Colon (tissue), 2 donors: Measurements from ENCODE around the gene LRRC4C.

Experiments used
- FAIRE-seq: peaks from 2 replicates; lab custom pipeline; 2012; peaks lifted over from hg19 to GRCh38; lab: Jason Lieb, UNC
- donor health status: control.
- donor health status: control.

Gene LRRC4C

DNA sequence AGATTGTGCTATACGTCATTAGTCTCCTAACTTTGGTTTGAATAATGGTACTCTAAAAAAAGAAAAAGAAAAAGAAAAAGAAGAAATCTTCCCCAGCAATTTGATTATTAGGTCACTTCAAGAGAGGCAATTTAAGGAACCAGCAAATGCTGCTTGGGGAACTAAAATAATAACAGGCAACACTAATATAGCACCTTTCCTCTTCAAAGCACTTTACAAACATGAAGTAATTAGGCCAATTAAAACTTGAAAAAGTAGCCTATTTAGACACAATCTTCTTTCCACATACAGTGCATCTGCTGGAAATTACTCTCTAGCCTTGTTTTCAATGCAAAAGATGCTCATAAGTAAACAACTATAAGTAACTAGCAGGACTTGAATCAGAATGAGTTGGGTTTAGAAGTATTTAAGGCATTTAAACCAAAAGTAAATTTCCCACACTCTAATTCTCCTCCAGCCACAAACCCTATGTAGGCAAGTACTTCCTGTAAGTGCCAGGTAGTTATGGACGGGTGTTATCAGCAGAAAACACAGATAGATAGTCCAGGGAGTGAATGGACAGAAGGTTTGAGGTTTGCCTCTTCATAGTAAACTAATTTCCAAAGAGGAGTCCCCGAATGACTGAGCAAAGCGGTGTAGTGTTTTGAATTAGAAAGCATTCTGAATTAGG lies 44.5 kb downstream of the LRRC4C start:
- no peak for FAIRE-seq

DNA sequence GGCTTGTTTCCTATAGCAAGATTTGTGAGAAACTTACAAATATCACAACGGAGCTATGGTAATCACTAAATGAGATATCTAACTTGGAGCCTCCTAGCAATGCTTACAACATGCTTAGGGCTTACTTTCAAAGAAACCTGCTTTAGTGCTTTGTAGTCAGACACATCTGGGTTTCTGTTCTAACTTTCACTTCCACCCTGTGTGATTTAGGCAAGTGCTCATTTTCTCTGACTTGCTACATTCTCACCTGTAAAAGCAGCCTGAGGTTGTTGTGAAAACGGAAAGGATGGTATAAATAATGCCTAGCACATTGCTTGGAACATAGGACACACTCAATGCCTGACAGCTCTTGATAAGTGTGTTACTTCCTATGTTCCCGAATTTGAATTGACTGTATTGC lies 45.6 kb downstream of the LRRC4C start:
- FAIRE-seq = no peak

DNA sequence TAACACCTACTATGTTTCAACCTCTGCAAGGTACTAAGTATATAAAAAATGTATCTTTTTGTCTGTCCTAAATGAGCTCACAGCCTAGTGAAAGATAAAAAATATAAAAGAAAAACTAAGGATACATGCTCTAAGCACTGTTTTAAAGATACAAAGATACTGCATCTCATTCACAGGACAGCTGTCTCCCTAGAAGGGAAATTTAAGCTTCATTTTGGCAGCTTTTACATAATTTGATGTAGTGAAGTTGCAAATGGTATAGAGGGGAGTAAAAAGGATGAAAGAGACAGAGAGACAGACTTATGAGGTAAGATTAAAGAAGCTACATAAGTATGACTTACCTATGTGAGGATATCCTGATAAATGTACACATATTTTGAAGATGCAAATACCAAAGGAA lies 53.6 kb downstream of the LRRC4C start:
- FAIRE-seq = no peak

DNA sequence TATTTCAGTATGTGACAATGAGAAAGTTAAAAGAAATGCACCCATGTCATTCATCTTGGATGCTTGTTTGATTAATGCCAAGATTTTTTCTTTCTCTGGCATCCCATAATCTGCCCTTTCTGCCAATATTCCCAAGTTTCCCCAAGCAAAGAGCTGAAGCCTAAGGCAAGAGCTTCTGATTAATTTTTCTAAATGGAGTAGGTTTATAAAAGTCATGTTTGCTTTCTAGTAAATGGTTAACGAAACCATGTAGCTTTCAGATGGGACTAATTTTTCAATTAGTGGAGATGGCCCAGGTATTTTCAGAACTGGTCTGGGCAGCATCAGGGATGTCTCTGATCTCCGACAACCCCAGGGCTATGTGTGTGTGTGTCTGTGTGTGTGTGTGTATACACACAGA lies 55.3 kb downstream of the LRRC4C start:
- no peak for FAIRE-seq

DNA sequence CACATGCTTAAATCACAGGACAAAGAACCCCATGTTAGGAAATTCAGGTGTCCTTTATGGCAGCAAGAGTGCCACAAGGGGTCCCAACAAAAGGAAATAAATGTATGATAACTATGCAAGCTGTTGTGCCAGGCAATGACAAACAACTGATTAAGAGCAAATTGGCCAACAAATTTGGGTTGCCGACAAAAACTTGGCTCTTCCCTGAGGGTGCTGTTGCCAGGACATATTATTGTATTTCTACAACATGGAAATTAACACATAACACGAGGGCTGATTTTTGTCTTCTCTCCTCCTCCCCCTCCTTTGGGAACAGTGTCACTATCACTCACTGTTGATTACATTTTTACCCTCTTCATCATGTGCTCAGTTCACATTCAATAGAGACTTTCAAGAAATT lies 56.0 kb downstream of the LRRC4C start:
- FAIRE-seq = no peak

DNA sequence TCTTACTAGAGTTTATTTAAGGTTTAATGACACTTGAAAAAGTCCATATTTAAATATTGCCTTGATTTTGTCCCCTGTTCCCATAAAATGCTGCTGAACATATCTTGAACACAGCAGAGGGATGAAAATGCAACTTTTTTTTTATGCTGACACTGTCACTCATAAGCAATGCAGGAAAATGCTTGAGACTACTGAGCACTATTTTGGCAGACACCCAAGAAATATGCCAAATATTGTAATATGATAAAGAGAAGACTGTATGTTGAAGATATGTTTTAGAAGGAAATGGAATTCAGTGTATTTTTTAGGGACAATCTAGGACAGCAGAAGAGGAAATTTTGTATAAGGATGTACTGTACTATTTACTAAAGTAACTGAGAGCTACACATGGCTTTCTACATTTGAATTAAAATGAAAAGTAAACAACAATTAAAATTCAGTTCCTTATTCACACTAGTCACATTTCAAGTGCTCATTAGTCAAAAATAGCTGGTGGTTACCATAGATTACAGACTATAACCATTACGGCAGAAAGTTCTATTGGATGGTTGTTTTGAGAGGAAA lies 58.6 kb downstream of the LRRC4C start:
- FAIRE-seq = no peak

DNA sequence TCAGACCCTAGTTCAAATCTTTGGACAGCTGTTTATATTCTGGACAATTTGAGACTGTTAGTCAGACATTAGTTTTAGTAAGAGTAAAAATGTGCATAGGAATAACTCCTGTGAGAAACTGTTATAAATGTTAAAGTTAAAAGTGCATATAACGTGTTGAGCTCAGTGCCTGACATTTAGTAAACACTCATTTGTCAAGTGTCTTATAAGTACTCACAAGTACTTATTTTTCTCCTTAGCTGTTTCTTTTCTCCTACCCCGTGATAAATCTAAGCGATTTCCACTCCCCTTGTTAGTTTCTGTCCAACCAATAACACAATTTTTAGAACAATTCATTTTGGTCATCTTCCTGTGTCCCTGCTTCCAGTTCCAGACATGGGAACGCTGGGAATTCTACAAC lies 59.3 kb downstream of the LRRC4C start:
- no peak for FAIRE-seq

DNA sequence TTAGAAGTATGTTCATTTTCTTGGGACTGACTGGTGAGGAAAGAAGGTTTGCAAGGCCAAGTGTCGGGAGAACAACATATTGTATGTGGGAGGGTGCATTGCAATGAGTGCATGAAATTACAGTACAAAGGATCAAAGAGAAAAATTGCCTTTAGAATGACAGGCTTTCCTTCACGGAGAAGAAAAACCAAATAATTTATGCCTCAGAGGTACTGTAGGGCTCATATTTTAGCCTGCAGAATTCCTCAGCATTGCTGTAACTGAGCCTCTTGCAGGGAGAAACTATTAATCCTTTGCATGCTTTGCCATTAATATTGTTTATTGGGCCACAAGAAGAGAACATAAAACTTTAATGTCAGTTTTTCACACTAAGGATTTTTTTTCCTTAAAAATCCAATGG lies 60.1 kb downstream of the LRRC4C start:
- no peak for FAIRE-seq

DNA sequence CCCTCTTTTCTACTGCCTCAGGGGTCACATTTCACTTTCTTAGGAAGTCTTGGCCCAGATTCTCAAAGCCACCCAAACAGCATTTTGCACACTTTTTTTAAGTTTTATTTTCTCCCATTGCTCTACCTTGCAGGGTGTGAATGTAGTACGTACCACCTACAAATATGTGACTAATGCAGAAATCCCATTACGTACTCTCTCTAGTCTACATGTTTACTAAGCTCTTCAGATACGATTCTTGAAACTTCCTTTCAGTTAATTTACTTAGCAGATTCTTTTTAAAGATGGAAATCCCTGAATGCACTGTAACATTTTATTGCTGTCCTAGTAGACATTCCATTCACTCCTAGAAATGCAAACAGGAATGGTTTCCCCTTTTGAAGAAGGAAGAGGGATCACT lies 61.3 kb downstream of the LRRC4C start:
- no peak for FAIRE-seq

DNA sequence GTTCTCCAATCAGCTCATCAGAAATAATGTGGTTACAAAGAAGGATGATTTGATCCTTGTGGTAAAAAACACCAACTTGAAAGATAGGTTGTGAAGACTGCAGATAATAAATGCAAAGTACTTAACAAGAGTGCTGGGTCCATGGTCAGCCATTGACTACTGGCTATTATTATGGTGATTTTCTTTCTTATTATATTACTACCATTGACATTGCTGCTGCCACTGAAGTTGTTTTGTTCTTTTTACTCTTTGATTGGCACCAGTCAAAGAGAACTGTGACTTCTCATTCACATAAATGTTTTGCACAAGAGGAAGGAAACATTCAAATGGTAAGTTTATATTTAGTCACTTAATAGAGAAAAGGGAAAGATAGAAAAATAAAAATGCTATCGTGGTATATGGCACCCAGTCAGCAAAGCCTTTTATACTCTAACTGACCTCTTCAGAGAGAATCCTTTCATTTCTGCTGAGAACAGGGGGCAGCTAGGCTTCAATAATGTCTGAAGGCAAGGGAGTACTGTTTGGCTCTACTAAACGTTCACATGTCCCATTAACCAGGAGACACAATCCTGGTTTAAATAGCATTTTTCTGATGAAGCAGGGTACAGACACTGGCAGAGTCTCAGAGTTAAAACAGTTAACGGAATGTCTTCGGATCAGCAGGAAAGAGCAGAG lies 64.8 kb downstream of the LRRC4C start:
- no peak for FAIRE-seq

DNA sequence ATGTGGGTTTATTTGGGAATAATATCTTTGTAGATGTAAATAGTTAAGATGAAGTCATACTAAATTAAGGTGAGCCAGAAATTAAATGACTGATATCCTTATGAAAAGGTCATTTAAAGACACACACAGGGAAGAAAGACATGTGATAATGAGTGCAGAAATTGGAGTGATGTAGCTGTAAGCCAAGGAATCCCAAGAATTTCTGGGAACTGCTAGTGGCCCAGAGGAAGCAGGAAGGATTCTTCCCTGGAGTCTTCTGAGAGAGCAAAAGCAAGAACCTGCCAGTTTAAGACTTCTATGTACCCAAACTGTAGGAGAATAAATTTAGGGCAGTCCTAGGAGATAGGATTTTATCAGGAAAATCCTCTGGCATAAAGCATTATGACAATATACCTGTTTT lies 66.9 kb downstream of the LRRC4C start:
- no peak for FAIRE-seq

DNA sequence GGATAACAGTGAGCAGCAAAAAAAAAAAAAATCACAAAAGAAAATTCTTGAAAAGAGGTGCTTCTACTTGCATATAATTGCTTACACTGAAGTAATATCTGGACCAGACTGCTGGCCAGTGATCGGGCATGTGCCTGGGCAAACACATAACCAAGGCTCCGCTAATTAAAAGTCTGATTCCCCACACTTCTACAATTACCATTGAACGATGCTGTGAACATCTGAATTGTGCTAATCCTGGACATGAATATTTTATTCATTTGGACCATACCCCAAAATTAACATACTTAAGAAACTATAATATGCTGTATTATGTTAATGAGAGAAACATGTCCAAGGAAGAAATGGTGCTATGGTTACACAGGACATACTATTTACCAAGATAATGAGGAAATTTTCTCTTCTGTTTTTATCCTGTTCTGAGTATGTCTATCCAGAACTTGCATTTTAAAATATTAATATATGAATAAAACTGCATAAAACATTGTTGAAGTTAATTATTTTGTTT lies 69.8 kb downstream of the LRRC4C start:
- no peak for FAIRE-seq

DNA sequence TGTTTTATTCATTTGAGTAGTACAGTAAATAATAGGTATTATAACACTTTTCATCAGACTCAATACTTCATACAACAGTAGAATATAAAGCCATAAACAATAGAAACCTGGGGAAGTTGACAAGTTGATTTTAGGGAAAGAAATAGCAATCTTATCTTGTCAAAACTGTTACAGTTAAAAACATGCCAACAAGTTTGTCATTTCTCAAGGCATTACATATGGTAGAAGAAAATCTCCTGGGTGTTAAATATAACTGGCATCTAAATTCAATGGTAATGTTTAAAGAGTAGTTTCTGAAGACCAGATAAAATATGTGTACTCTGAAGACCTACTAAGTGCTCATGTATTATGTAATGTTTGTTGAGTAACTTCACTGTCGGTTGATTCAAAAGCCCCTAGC lies 75.1 kb downstream of the LRRC4C start:
- no peak for FAIRE-seq

DNA sequence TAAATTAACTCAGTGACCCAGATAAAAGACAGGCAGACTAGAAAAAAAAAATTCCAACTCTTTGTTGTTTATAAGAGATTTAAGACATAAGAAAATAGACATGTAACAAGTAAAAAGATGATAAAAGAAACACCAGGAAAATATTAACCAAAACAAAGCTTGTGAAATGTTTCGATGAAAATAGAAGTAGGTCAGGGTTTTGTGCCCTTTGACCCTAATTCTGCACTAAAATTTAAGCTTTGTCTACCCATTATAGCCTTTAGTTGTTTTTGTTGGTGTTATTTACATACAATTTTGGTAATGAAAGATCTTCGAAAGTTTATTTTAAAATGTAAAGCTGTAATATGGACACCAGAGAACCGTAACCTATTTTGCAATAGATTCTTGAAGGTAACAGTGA lies 75.7 kb downstream of the LRRC4C start:
- FAIRE-seq = no peak

DNA sequence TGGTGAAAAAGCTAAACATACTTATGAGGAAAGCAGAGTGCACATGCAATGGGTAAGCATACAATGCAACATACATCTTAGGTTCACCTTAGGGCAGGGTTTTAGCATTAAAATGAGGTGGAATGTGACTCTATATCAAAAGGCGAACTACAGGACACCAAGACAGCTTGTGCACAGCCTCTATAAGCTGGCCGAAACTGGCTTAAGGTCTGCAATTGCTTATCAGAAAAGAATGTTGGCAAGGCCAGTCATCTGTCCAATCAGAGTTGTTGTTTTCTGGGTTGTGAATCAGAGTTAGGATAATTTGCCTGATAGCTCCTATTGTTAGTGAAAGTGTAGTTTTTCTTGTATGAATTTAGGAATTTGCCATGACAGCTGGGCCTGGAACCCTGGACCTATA lies 76.5 kb downstream of the LRRC4C start:
- FAIRE-seq = no peak

DNA sequence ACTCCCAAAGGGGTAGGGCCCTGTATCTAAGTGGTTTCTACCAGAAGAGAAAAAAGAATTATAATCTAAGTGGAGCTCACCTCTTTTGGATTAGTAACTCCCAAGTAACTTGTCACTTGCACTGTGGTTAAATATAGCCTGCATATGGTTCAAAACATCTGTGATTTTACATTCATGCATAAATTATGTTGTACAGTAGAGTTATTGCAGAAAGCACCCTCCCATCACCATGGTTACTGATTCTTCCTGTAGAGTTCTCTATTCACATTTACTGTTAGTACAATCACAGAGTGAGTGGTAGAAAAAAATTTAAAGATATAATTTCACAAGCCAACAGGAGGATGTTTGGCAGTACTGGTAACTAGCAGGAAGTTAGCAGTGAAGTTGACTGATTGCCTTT lies 80.4 kb downstream of the LRRC4C start:
- no peak for FAIRE-seq

DNA sequence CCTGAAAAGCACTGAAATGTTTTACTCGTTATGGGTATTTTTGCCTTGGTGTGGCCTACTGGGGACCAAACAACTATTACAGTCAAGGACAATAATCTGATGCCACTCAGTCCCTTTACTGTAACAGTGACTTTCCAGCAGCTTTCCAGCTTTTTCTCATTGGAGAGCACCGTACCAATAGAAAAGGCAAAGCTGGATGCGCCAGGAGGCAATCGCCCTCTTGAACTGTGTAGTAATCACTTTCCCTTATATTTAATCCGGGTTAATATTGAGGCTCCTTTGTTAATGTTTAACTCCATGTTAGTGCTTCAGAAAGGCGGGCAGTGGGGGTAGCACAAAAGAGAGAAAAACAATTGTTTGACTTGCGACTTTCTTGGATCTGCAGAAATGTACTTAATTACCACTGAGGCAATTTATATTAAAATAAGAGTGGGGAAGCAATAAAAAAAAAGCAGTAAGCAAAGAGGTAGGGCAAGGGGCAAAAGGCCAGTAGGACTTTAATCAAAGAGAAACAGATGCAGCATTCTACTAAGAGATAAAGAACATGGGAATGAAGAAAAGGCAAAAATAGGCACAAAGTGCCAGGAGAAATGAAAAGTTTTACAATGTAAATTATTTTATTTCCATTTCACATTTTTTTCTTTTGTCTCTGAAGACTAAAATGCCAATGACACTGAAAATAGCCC lies 81.6 kb downstream of the LRRC4C start:
- no peak for FAIRE-seq

DNA sequence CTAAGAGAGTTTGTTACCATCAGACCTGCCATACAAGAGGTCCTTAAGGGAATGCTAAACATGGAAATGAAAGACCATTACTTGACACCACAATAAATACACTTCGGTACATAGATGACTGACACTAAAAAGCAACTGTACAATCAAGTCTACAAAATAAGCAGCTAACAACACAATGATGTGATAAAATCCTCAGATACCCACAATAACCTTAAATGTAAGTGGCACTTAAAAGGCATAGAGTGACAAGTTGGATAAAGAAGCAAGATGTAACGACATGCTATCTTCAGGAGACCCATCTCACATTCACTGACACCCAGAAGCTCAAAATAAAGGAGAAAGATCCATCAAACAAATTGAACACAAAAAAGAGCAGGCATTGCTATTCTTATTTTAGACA lies 107.6 kb downstream of the LRRC4C start:
- FAIRE-seq = no peak

DNA sequence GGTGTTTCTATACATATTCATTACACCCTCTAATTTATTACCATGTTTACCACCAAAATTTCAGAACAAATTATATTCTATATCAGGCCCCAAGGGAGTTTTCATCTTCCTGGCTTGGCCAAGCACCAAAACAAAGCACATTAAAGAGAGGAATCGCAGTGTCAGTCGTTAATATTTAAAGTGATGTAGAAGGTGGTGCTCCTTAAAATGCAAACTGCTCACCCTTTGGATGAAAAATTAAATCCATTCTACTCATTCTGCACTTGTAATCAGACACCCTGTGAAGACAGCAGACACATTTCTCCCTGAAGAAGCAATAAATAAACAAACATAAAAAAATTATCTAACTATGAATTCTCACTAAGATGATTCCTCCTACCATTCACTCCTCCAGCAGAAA lies 113.4 kb downstream of the LRRC4C start:
- no peak for FAIRE-seq

DNA sequence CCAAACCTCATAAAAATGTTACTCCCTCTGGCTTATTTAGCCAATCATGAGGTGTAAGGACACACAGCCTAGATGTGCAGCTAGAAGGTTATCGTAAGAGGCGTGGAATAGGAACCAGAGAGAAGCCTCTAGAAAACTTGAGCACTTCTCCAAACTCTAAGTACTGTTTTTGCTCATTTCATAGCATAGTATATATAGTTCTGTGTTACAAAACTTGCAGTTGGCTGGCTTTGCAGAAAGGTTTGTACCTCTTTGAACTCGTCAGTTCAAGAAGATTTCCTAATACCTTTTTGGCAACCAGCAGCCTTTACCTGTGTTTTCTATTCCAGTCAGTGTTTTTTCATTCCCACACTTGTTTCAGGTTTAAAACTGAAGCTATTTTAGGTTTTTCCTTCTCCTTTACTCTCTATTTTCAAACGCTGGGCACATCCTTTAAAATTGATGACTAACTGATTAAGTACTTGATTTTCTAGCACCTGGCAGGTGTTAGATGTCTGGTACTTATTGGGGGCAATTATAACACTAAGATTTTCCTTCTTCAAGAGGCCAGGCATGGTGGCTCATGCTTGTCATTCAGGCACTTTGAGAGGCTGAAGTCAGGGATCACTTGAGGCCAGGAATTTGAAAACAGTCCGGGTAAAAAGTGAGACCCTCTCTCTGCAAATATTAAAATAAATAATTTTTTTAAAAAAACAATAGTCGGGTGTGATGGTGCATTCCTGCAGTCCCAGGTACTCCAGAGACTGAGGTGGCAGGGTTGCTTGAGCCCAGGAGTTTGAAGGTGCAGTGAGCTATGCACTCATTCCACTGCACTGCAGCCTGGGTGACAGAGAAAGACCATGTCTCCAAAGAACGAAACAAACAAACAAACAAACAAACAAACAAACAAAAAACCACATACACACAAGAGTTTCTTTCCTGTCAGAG lies 125.2 kb downstream of the LRRC4C start:
- FAIRE-seq = no peak

DNA sequence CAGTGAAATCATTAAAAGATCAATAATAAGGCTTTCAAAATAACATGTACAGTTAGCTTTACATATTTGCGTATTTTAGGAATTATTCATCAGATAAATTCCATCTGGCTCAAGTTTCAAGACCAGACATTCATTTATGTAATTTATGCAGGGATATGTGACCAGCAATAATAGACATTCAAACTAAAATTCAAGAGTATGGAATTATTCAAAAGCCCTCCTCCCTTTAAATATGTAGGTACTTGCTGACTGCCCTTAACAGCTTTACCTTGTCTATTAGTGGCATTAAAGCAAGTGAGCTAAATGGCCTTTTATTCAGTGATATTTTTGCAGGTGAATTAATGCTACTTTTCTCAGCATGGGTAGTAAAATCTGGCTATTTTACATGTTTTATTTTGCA lies 126.1 kb downstream of the LRRC4C start:
- no peak for FAIRE-seq

DNA sequence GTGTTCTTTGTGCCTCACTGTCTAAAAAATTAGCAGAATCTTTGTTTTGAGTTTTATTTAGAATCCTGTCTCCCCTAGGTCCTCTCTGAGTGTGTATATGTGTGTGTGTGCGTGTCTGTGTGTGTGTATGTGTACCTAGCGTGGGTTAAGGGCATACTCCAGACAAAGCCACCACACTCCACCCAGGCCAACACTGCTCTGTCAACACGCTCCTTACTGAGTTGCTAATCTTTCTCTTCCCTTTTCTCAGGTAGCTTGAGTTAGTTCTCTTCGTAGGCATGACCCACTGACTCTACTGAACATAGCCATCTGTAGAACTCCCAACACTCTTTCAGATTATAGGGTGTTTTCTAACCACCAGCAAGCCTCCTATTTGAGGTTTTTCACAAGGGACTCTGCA lies 131.1 kb downstream of the LRRC4C start:
- no peak for FAIRE-seq
